Keratinocyte (primary cell): Measurements from ENCODE around the gene BCS1L. TPM values are rescaled to one million over a fixed set of nuclear protein-coding genes. Genes with fewer than 3 reads are reported as not detected.
A peak's percentile ranks its signal among the peaks of the same experiment; 100 is the strongest.

Experiments used
- DNase-seq: peaks from one replicate; pipeline ENCODE4 v3.0.0-alpha.2; 2011; ENCODE audit warnings: low read depth, missing footprints, low spot score
- FAIRE-seq: peaks from 2 replicates; lab custom pipeline; 2011; peaks lifted over from hg19 to GRCh38; lab: Jason Lieb, UNC
- H2AFZ ChIP-seq: 2 replicates; pipeline ENCODE4 v1.6.0; 2012; ENCODE audit warnings: low read length, control low read depth, inconsistent platforms; ENCODE audit not compliant: control insufficient read depth
- H3K27ac ChIP-seq: 2 replicates; pipeline ENCODE4 v1.5.1; 2011; ENCODE audit warnings: low read length; ENCODE audit not compliant: control insufficient read depth, insufficient read depth
- H3K27me3 ChIP-seq: 3 replicates; pipeline ENCODE4 v1.6.0; 2011; ENCODE audit warnings: low read length; ENCODE audit not compliant: control insufficient read depth, insufficient read depth; ENCODE audit errors: extremely low read depth
- H3K36me3 ChIP-seq, 2 experiments: 2 replicates in 1 of 2; 3 replicates in 1 of 2; pipeline ENCODE4 v1.5.1; 2011; ENCODE audit warnings: low read length in 2 of 2, mild to moderate bottlenecking in 1 of 2; ENCODE audit not compliant: control insufficient read depth in 2 of 2, insufficient read depth in 2 of 2; ENCODE audit errors: extremely low read depth in 1 of 2
- H3K4me1 ChIP-seq: 3 replicates; pipeline ENCODE4 v1.5.1; 2011; ENCODE audit warnings: low read length; ENCODE audit not compliant: control insufficient read depth, insufficient read depth; ENCODE audit errors: extremely low read depth
- H3K4me2 ChIP-seq: 3 replicates; pipeline ENCODE4 v1.6.0; 2011; ENCODE audit warnings: low read depth, low read length; ENCODE audit not compliant: control insufficient read depth, insufficient read depth; ENCODE audit errors: extremely low read depth
- H3K4me3 ChIP-seq, 3 experiments: fragments of 200-600 bp in 1 of 3; sonication (generic) in 1 of 3; 2 replicates in 2 of 3; 3 replicates in 1 of 3; pipeline ENCODE4 v1.5.1; 2011 to 2016; ENCODE audit warnings: low read length in 3 of 3, mild to moderate bottlenecking in 3 of 3, control low read depth in 2 of 3, inconsistent platforms in 1 of 3, low read depth in 1 of 3, mixed read lengths in 1 of 3, mixed run types in 1 of 3, moderate library complexity in 1 of 3; ENCODE audit not compliant: control insufficient read depth in 2 of 3, insufficient read depth in 2 of 3; ENCODE audit errors: extremely low read depth in 1 of 3
- H3K79me2 ChIP-seq: 2 replicates; pipeline ENCODE4 v1.6.0; 2012; ENCODE audit warnings: low read length; ENCODE audit not compliant: control insufficient read depth, insufficient read depth
- H3K9ac ChIP-seq: 3 replicates; pipeline ENCODE4 v1.6.0; 2011; ENCODE audit warnings: low read length; ENCODE audit not compliant: control insufficient read depth, insufficient read depth; ENCODE audit errors: extremely low read depth
- H3K9me1 ChIP-seq: 3 replicates; pipeline ENCODE4 v1.6.0; 2011; ENCODE audit warnings: low read length; ENCODE audit not compliant: control insufficient read depth, insufficient read depth; ENCODE audit errors: extremely low read depth
- H3K9me3 ChIP-seq: 2 replicates; pipeline ENCODE4 v1.5.1; 2012; ENCODE audit warnings: low read depth, low read length; ENCODE audit not compliant: control insufficient read depth
- H4K20me1 ChIP-seq: 3 replicates; pipeline ENCODE4 v1.6.0; 2011; ENCODE audit warnings: low read length; ENCODE audit not compliant: control insufficient read depth, insufficient read depth; ENCODE audit errors: extremely low read depth
- EZH2 ChIP-seq: IDR thresholded peaks from one replicate; pipeline ENCODE4 v1.6.1; 2012; ENCODE audit warnings: inconsistent platforms, mild to moderate bottlenecking, low read length, moderate library complexity
- dilution Hi-C: fragments of 300-500 bp; cut with MboI; formaldehyde crosslinking; loops from one replicate; pipeline ENCODE4 v1.7.0; 2020; ENCODE audit warnings: low sequenced_read_pairs; ENCODE audit not compliant: extremely low pct_ligation_motif_present
- polyA plus RNA-seq, 5 experiments: library from polyadenylated mRNA; depleted of rRNA in 3 of 5; stranded (reverse) in 3 of 5; stranded (forward) in 1 of 5; unstranded in 1 of 5; fragments of >200 nt; gene quantifications; 1 replicate in 1 of 5; 2 replicates in 3 of 5; 3 replicates in 1 of 5; pipeline versions ENCODE4 v1.2.1 to v1.2.3, GENCODE V29; 2011 to 2012; ENCODE audit warnings: missing spikeins in 2 of 5, low read depth in 1 of 5, low replicate concordance in 1 of 5
- TF ChIP-seq, protein P1 (sequence below), 3 experiments: IDR thresholded peaks in 1 of 3; conservative IDR thresholded peaks in 1 of 3; optimal IDR thresholded peaks in 1 of 3; 2 replicates in 2 of 3; 3 replicates in 1 of 3; pipeline versions ENCODE3 to v1.5.1; 2011; ENCODE audit warnings: low read length in 3 of 3, mild to moderate bottlenecking in 3 of 3, moderate library complexity in 2 of 3, control low read depth in 1 of 3, inconsistent platforms in 1 of 3; ENCODE audit not compliant: insufficient read depth in 2 of 3; ENCODE audit errors: extremely low read depth in 1 of 3

BCS1L gene
- polyA plus RNA-seq, 1 donor (not counting 4 experiments of a cell fraction or from before 2014, with no cell fraction given): 57.7 TPM

DNA sequence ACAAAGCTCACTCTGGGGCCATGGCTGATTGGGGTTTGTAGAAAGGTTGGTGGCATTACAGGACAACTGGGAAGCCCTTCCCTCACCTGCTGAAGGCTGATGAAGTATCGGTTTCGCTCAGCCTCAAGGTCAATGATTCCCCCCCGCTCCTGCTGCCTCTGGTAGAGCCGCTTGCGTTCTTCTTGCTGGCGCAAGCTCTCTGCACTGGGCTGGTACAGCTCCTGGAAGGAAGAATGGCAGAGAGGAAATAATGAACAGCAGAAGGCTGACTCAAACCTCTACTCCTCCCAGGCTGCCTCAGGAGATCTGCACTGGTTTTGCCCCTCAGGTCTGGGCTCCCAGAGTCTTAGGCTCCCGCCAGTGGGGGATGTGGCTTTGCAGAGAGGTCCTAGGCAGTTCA lies 5.2 kb downstream of the BCS1L start:
- H3K4me3 ChIP-seq: no peak overlapping the region
- peaks cover 8% of the 10 kb centered on the region for H3K4me1 ChIP-seq
- H2AFZ ChIP-seq: no peak overlapping the region
- H3K36me3 ChIP-seq: peaks cover 41 to 52% of the 10 kb centered on the region in 2 experiments
- no peaks in the 10 kb centered on the region for H3K9me3 ChIP-seq
- H3K9ac ChIP-seq: no peak overlapping the region
- no peaks in the 10 kb centered on the region for H3K27me3 ChIP-seq
- peaks cover 2% of the 10 kb centered on the region for H4K20me1 ChIP-seq
- DNase-seq: no peak
- H3K27ac ChIP-seq: no peak overlapping the region
- TF ChIP-seq, protein P1, sequence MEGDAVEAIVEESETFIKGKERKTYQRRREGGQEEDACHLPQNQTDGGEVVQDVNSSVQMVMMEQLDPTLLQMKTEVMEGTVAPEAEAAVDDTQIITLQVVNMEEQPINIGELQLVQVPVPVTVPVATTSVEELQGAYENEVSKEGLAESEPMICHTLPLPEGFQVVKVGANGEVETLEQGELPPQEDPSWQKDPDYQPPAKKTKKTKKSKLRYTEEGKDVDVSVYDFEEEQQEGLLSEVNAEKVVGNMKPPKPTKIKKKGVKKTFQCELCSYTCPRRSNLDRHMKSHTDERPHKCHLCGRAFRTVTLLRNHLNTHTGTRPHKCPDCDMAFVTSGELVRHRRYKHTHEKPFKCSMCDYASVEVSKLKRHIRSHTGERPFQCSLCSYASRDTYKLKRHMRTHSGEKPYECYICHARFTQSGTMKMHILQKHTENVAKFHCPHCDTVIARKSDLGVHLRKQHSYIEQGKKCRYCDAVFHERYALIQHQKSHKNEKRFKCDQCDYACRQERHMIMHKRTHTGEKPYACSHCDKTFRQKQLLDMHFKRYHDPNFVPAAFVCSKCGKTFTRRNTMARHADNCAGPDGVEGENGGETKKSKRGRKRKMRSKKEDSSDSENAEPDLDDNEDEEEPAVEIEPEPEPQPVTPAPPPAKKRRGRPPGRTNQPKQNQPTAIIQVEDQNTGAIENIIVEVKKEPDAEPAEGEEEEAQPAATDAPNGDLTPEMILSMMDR (optimal IDR thresholded peaks at IDR 0.05 in 1 of 3, IDR thresholded peaks at IDR 0.05 in 1 of 3, conservative IDR thresholded peaks at IDR 0.05 in 1 of 3; ENCODE audit: extremely low read depth in 1 of 3, insufficient read depth in 2 of 3, low read length in 3 of 3): no peak
- no peak for TF ChIP-seq EZH2
- dilution Hi-C loops: no loop called here
- no peak overlapping the region for H3K4me2 ChIP-seq
- peaks cover 22% of the 10 kb centered on the region for H3K79me2 ChIP-seq
- no peaks in the 10 kb centered on the region for H3K9me1 ChIP-seq
- FAIRE-seq: no peak

DNA sequence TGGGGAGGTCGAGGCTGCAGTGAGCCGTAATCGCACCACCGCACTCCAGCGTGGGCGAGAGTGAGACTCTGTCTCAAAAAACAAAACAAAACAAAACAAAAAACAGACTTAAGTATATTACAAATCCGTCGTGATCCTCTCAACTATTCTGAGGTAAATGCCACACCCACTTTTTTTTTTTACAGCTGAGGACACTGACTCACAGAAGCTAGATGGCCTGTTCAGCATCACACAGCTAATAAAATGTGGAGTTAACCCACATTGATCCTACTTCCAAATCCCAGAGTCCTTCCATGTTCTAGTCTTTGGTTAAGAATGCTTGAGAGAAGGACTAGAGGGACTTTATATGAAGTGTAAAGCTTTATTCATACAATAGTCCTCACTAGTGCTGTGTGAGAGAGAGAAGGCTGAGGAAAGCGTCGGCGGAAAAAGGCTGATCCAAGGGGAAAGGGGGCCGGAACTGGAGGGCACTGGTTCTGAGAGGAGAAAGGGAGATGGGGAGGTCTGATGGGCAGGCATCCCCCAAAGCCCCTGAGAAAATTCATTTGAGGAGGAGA lies 11.7 kb downstream of the BCS1L start:
- Histone ChIP-seq H3K27ac (peak overlapping the region; percentile 78), H3K4me2 (peak overlapping the region; percentile 80), H2AFZ (peak overlapping the region; percentile 91), H3K36me3 (peaks cover 15 to 23% of the 10 kb centered on the region in 2 experiments), H4K20me1 (no peaks in the 10 kb centered on the region), H3K27me3 (no peaks in the 10 kb centered on the region), H3K9ac (peak overlapping the region; percentile 84), H3K4me1 (peaks cover 12% of the 10 kb centered on the region), H3K4me3 (peak overlapping the region; percentile 70 to 97 (median 82)), H3K9me3 (no peaks in the 10 kb centered on the region), H3K79me2 (peaks cover 26% of the 10 kb centered on the region), H3K9me1 (no peaks in the 10 kb centered on the region)
- dilution Hi-C loops: no loop called here
- no peak for FAIRE-seq
- DNase-seq: no peak
- no peak for TF ChIP-seq EZH2
- TF ChIP-seq, protein P1 (optimal IDR thresholded peaks at IDR 0.05 in 1 of 3, IDR thresholded peaks at IDR 0.05 in 1 of 3, conservative IDR thresholded peaks at IDR 0.05 in 1 of 3; ENCODE audit: extremely low read depth in 1 of 3, insufficient read depth in 2 of 3, low read length in 3 of 3): no peak
